K562 (cell line): ENCODE results near the gene KRTAP1-5. TPM values are rescaled to one million over a fixed set of nuclear protein-coding genes. Genes with fewer than 3 reads are reported as not detected.

Experiments used
- ATAC-seq: fragments of 200-7000 bp; cut with Tn5 transposase; 3 replicates; pipeline ENCODE4 v1.9.1; 2020; ENCODE audit warnings: moderate library complexity
- Bru-seq: library from RNA; stranded (reverse); fragments of 400-500 nt; gene quantifications from one replicate; lab custom pipeline; 2021; lab: Mats Ljungman, UMichigan
- BruChase-seq, 2 experiments: library from RNA; stranded (reverse); fragments of 400-500 nt; gene quantifications; one replicate each; lab custom pipeline; 2021; lab: Mats Ljungman, UMichigan
- BruUV-seq: library from RNA; stranded (reverse); fragments of 400-500 nt; replicated peaks from 2 replicates; lab custom pipeline; 2021; lab: Mats Ljungman, UMichigan
- CTCF ChIA-PET: fragments of 300-600 bp; formaldehyde crosslinking; extraction: SDS; loops from one replicate; lab custom pipeline; 2021; ENCODE audit warnings: low intra/inter-chr PET ratio; lab: Yijun Ruan, JAX
- POLR2A ChIA-PET: fragments of 300-600, 350-650 bp; sonication (Branson Sonifier 250); formaldehyde crosslinking; extraction: SDS; loops from one replicate; lab custom pipeline; 2021; ENCODE audit warnings: antibody characterized with exemption, inconsistent platforms; lab: Yijun Ruan, JAX
- DNase-seq, 4 experiments: peaks; one replicate each; pipeline versions ENCODE4 v3.0.0 to v3.0.0-alpha.2; 2011 to 2018; ENCODE audit warnings: low spot score in 3 of 4, mixed read lengths in 3 of 4; ENCODE audit errors: extremely low read depth in 1 of 4
- FAIRE-seq: peaks from 2 replicates; lab custom pipeline; 2011; peaks lifted over from hg19 to GRCh38; lab: Jason Lieb, UNC
- H2AFZ ChIP-seq: 2 replicates; pipeline ENCODE4 v1.6.0; 2011; ENCODE audit warnings: low read depth, low read length, control low read depth, inconsistent platforms
- H3K27ac ChIP-seq: fragments of 200-600 bp; 3 replicates; pipeline ENCODE4 v1.8.0; 2011; ENCODE audit warnings: low read depth, mild to moderate bottlenecking, control low read depth, inconsistent platforms, low read length, moderate library complexity, mixed read lengths; ENCODE audit errors: extremely low read depth
- H3K27me3 ChIP-seq, 2 experiments: fragments of 300-600 bp in 1 of 2; 2 replicates in 1 of 2; 3 replicates in 1 of 2; pipeline versions ENCODE4 v1.6.0 to v1.8.0; 2011; ENCODE audit warnings: inconsistent platforms in 2 of 2, low read length in 2 of 2, mild to moderate bottlenecking in 1 of 2, mixed read lengths in 1 of 2, moderate library complexity in 1 of 2; ENCODE audit not compliant: control insufficient read depth in 2 of 2, insufficient read depth in 2 of 2
- H3K36me3 ChIP-seq: fragments of 300-600 bp; 3 replicates; pipeline ENCODE4 v1.8.0; 2011; ENCODE audit warnings: mild to moderate bottlenecking, low read length, inconsistent platforms; ENCODE audit not compliant: control insufficient read depth, insufficient read depth
- H3K4me1 ChIP-seq, 2 experiments: fragments of 200-600 bp in 1 of 2; replicated peaks in 1 of 2; 2 replicates in 1 of 2; 3 replicates in 1 of 2; pipeline versions ENCODE4 v1.5.1 to v1.8.0; 2011; ENCODE audit warnings: inconsistent platforms in 2 of 2, low read length in 2 of 2, mild to moderate bottlenecking in 1 of 2, mixed read lengths in 1 of 2, moderate library complexity in 1 of 2; ENCODE audit not compliant: control insufficient read depth in 2 of 2, insufficient read depth in 2 of 2
- H3K4me2 ChIP-seq: 2 replicates; pipeline ENCODE4 v1.6.1; 2011; ENCODE audit warnings: low read length, control low read depth, inconsistent platforms, mixed read lengths; ENCODE audit not compliant: insufficient read depth
- H3K4me3 ChIP-seq: fragments of 200-600 bp; sonication (generic), shearing (Covaris generic); 2 replicates; pipeline ENCODE4 v1.5.1; 2016; ENCODE audit warnings: control low read depth, inconsistent platforms
- H3K79me2 ChIP-seq: fragments of 200-600 bp; 3 replicates; pipeline ENCODE4 v1.8.0; 2011; ENCODE audit warnings: low read length, inconsistent platforms; ENCODE audit not compliant: control insufficient read depth, insufficient read depth
- H3K9ac ChIP-seq, 2 experiments: 2 replicates each; pipeline versions ENCODE4 v1.6.0 to v1.6.1; 2011; ENCODE audit warnings: low read depth in 2 of 2, low read length in 2 of 2, control low read depth in 1 of 2, inconsistent platforms in 1 of 2, mild to moderate bottlenecking in 1 of 2, mixed read lengths in 1 of 2; ENCODE audit not compliant: insufficient read depth in 1 of 2
- H3K9me1 ChIP-seq: one replicate; pipeline ENCODE4 v1.6.0; 2011; ENCODE audit warnings: inconsistent platforms, mild to moderate bottlenecking, low read length, moderate library complexity; ENCODE audit not compliant: control insufficient read depth, insufficient read depth
- H3K9me3 ChIP-seq: replicated peaks from 2 replicates; pipeline ENCODE4 v1.5.1; 2011; ENCODE audit warnings: low read depth, low read length, inconsistent platforms; ENCODE audit not compliant: control insufficient read depth, insufficient read depth
- H4K20me1 ChIP-seq: replicated peaks from 2 replicates; pipeline ENCODE4 v1.6.1; 2011; ENCODE audit warnings: low read length, inconsistent platforms, mixed read lengths; ENCODE audit not compliant: control insufficient read depth, insufficient read depth
- NR2F6 ChIP-seq: fragments of 450-650 bp; formaldehyde crosslinking; IDR thresholded peaks from 2 replicates; pipeline ENCODE4 v1.4.0; 2020; ENCODE audit warnings: mild to moderate bottlenecking
- TCF7L2 ChIP-seq: fragments of 150-350 bp; IDR thresholded peaks from 2 replicates; pipeline ENCODE4 v1.6.1; 2016; ENCODE audit warnings: low read depth, mild to moderate bottlenecking, low read length, moderate library complexity
- ZNF134 ChIP-seq: fragments of 250-450 bp; sonication (Bioruptor Pico); conservative IDR thresholded peaks from 2 replicates; pipeline ENCODE4 v1.4.0; 2020
- WGBS: fragments of 100-300 bp; shearing (Covaris generic); methylation state at CpG from one replicate; pipeline ENCODE4 v1.1.6; 2016; ENCODE audit warnings: low coverage, mixed read lengths; ENCODE audit not compliant: insufficient coverage; ENCODE audit errors: missing lambda C conversion rate; 5-methylcytosine and 5-hydroxymethylcytosine counted together
- in situ Hi-C: fragments of 300-500 bp; cut with MboI; formaldehyde crosslinking; loops from 4 replicates; pipeline ENCODE4 v1.15.0; 2018; ENCODE audit warnings: inconsistent platforms, mixed read lengths
- intact Hi-C: fragments of 100-400 bp; cut with micrococcal nuclease; formaldehyde crosslinking; loops from 2 replicates; pipeline ENCODE4 v1.14.2; 2022
- long read RNA-seq, 3 experiments: library from polyadenylated mRNA in 2 of 3; library from RNA in 1 of 3; unstranded in 2 of 3; stranded (forward) in 1 of 3; transcript quantifications; one replicate each; pipeline ENCODE4 v2.0.0, GENCODE V29; 2019 to 2022
- polyA minus RNA-seq, 3 experiments: library from RNA; depleted of rRNA, polyadenylated mRNA; stranded (reverse); fragments of >200 nt; gene quantifications; 2 replicates each; pipeline ENCODE4 v1.2.3, GENCODE V29; 2011
- polyA plus RNA-seq, 8 experiments: library from polyadenylated mRNA; depleted of rRNA in 4 of 8; stranded (reverse) in 5 of 8; unstranded in 3 of 8; fragments of >200 nt; fragmentation: Nextera tagmentation in 2 of 8; fragmentation: Illumina TruSeq in 1 of 8; extraction: Ambion mirVana in 2 of 8; extraction: Trizol in 1 of 8; gene quantifications; 2 replicates each; pipeline versions ENCODE4 v1.2.1 to v1.2.3, GENCODE V29; 2011 to 2014; ENCODE audit warnings: inconsistent platforms in 1 of 8, missing spikeins in 1 of 8
- total RNA-seq, 7 experiments: library from RNA; depleted of rRNA in 6 of 7; stranded (reverse); fragments of >200 nt in 6 of 7; fragmentation: Illumina TruSeq in 2 of 7; extraction: Trizol in 2 of 7; gene quantifications; 2 replicates each; pipeline versions ENCODE4 v1.2.1 to v1.2.3, GENCODE V29; 2011 to 2021; ENCODE audit warnings: low replicate concordance in 1 of 7
- TF ChIP-seq, protein P1 (sequence below), 2 experiments: fragments of 150-350 bp in 1 of 2; IDR thresholded peaks; 2 replicates each; pipeline ENCODE4 v1.6.1; 2012 to 2016; ENCODE audit warnings: low read depth in 2 of 2, low read length in 2 of 2, mild to moderate bottlenecking in 1 of 2, moderate library complexity in 1 of 2
- TF ChIP-seq, protein P2 (sequence below): IDR thresholded peaks from 2 replicates; pipeline ENCODE4 v1.6.1; 2012; ENCODE audit warnings: low read depth, low read length, improper control_type of control experiment, borderline replicate concordance
- TF ChIP-seq, protein P3 (sequence below): fragments of 150-350 bp; IDR thresholded peaks from 2 replicates; pipeline ENCODE4 v1.6.1; 2014; ENCODE audit warnings: low read depth, mild to moderate bottlenecking, low read length, borderline replicate concordance

Gene KRTAP1-5, protein sequence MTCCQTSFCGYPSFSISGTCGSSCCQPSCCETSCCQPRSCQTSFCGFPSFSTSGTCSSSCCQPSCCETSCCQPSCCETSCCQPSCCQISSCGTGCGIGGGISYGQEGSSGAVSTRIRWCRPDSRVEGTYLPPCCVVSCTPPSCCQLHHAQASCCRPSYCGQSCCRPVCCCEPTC
- total RNA-seq (2011; cell fraction: chromatin; rRNA removed; ENCODE audit: low replicate concordance), result not detected in 2 replicates
- not detected in 2 replicates for total RNA-seq (2011; cell fraction: nucleolus; rRNA removed)
- not detected in 2 replicates for total RNA-seq (2011; cell fraction: nucleoplasm; rRNA removed)
- total RNA-seq (2014; rRNA removed), result not detected in 2 replicates
- not detected in 2 replicates for total RNA-seq (2014; rRNA removed; fragmentation: Illumina TruSeq; extraction: Trizol)
- total RNA-seq (2015; rRNA removed; fragmentation: Illumina TruSeq; extraction: Trizol), result not detected in 2 replicates
- not detected in 2 replicates for total RNA-seq (2021)
- not detected in 2 replicates for polyA plus RNA-seq (2011; rRNA removed)
- polyA plus RNA-seq (2011; cell fraction: cytosol; rRNA removed), result not detected in 2 replicates
- not detected in 2 replicates for polyA plus RNA-seq (2011; cell fraction: nucleus; rRNA removed)
- not detected in 2 replicates for polyA plus RNA-seq (2012)
- not detected in 2 replicates for polyA plus RNA-seq (2014; fragmentation: Illumina TruSeq; extraction: Trizol)
- not detected for polyA plus RNA-seq (2014; fragmentation: Nextera tagmentation; extraction: Ambion mirVana)
- polyA plus RNA-seq (2014; rRNA removed), result not detected in 2 replicates
- polyA minus RNA-seq (2011; rRNA and poly(A)+ RNA removed), result not detected in 2 replicates
- not detected in 2 replicates for polyA minus RNA-seq (2011; cell fraction: cytosol; rRNA and poly(A)+ RNA removed)
- polyA minus RNA-seq (2011; cell fraction: nucleus; rRNA and poly(A)+ RNA removed), result not detected in 2 replicates
- not detected for Bru-seq, nascent RNA
- BruChase-seq, experiment 1, labeled RNA remaining after a 2-hour chase, result not detected
- BruChase-seq, experiment 2, labeled RNA remaining after a 6-hour chase, result not detected
- long read RNA-seq, experiment 1, result 0 reads
- long read RNA-seq, experiment 2, result 0 reads
- long read RNA-seq, experiment 3, result 0 reads

DNA sequence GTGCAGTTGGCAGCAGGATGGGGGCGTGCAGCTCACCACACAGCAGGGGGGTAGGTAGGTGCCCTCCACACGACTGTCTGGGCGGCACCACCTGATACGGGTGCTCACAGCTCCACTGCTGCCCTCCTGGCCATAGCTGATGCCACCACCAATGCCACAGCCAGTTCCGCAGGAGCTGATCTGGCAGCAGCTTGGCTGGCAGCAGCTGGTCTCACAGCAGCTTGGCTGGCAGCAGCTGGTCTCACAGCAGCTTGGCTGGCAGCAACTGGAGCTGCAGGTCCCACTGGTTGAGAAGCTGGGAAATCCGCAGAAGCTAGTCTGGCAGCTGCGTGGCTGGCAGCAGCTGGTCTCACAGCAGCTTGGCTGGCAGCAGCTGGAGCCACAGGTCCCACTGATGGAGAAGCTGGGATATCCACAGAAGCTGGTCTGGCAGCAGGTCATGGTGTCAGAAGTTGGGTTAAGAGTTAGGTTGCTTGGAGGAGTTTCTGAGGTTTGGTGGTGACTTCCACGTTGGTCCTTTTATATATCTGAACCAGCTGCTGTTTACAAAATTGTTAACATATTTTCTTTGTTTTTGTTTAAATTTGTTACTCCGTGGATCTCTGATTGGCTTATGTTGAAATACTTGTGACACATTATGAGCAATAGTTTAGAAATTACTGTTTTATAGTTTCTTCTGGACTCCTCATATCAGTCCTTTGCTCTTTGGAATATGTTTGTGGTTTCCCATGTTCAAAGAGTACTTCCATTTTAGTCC lies at the start of gene KRTAP1-5:
Gene KRTAP1-5 (minus strand): TSS at position 494 of the 757 bp plus-strand sequence. CDS start 53 bp downstream, at position 441.
- 0% methylated on average over 8 of the region's 9 CpGs for WGBS
- CTCF ChIA-PET, result no interaction called here
- TF ChIP-seq, protein P1, sequence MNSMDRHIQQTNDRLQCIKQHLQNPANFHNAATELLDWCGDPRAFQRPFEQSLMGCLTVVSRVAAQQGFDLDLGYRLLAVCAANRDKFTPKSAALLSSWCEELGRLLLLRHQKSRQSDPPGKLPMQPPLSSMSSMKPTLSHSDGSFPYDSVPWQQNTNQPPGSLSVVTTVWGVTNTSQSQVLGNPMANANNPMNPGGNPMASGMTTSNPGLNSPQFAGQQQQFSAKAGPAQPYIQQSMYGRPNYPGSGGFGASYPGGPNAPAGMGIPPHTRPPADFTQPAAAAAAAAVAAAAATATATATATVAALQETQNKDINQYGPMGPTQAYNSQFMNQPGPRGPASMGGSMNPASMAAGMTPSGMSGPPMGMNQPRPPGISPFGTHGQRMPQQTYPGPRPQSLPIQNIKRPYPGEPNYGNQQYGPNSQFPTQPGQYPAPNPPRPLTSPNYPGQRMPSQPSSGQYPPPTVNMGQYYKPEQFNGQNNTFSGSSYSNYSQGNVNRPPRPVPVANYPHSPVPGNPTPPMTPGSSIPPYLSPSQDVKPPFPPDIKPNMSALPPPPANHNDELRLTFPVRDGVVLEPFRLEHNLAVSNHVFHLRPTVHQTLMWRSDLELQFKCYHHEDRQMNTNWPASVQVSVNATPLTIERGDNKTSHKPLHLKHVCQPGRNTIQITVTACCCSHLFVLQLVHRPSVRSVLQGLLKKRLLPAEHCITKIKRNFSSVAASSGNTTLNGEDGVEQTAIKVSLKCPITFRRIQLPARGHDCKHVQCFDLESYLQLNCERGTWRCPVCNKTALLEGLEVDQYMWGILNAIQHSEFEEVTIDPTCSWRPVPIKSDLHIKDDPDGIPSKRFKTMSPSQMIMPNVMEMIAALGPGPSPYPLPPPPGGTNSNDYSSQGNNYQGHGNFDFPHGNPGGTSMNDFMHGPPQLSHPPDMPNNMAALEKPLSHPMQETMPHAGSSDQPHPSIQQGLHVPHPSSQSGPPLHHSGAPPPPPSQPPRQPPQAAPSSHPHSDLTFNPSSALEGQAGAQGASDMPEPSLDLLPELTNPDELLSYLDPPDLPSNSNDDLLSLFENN (IDR thresholded peaks at IDR 0.05; ENCODE audit: low read depth in 2 of 2, low read length in 2 of 2), result no peak
- TF ChIP-seq, protein P2, sequence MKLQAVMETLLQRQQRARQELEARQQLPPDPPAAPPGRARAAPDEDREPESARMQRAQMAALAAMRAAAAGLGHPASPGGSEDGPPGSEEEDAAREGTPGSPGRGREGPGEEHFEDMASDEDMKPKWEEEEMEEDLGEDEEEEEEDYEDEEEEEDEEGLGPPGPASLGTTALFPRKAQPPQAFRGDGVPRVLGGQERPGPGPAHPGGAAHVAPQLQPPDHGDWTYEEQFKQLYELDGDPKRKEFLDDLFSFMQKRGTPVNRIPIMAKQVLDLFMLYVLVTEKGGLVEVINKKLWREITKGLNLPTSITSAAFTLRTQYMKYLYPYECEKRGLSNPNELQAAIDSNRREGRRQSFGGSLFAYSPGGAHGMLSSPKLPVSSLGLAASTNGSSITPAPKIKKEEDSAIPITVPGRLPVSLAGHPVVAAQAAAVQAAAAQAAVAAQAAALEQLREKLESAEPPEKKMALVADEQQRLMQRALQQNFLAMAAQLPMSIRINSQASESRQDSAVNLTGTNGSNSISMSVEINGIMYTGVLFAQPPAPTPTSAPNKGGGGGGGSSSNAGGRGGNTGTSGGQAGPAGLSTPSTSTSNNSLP, result no peak
- TF ChIP-seq TCF7L2 (no peak), ZNF134 (no peak), NR2F6 (CRISPR knock-in tag) (no peak)
- TF ChIP-seq, protein P3, sequence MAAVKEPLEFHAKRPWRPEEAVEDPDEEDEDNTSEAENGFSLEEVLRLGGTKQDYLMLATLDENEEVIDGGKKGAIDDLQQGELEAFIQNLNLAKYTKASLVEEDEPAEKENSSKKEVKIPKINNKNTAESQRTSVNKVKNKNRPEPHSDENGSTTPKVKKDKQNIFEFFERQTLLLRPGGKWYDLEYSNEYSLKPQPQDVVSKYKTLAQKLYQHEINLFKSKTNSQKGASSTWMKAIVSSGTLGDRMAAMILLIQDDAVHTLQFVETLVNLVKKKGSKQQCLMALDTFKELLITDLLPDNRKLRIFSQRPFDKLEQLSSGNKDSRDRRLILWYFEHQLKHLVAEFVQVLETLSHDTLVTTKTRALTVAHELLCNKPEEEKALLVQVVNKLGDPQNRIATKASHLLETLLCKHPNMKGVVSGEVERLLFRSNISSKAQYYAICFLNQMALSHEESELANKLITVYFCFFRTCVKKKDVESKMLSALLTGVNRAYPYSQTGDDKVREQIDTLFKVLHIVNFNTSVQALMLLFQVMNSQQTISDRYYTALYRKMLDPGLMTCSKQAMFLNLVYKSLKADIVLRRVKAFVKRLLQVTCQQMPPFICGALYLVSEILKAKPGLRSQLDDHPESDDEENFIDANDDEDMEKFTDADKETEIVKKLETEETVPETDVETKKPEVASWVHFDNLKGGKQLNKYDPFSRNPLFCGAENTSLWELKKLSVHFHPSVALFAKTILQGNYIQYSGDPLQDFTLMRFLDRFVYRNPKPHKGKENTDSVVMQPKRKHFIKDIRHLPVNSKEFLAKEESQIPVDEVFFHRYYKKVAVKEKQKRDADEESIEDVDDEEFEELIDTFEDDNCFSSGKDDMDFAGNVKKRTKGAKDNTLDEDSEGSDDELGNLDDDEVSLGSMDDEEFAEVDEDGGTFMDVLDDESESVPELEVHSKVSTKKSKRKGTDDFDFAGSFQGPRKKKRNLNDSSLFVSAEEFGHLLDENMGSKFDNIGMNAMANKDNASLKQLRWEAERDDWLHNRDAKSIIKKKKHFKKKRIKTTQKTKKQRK, result no peak

More for the DNA sequence above, at the start of gene KRTAP1-5:
- no peak for ATAC-seq
- no peak within 1 kb of the TSS for H3K4me2 ChIP-seq
- no peak for DNase-seq
- no peaks in the 10 kb centered on the region for H3K79me2 ChIP-seq
- no peak within 1 kb of the TSS for H3K4me3 ChIP-seq
- POLR2A ChIA-PET, result no interaction called here
- no peaks in the 10 kb centered on the region for H4K20me1 ChIP-seq
- H3K9me1 ChIP-seq, result no peaks in the 10 kb centered on the region
- no peak within 1 kb of the TSS for H2AFZ ChIP-seq
- H3K36me3 ChIP-seq, result no peaks in the 10 kb centered on the region
- H3K9me3 ChIP-seq, result no peaks in the 10 kb centered on the region
- peaks cover 0 to 4% of the 10 kb centered on the region in 2 experiments; a peak in 1 of 5 replicates for H3K4me1 ChIP-seq
- in situ Hi-C loops, result no loop called here
- FAIRE-seq, result no peak
- no peak within 1 kb of the TSS for H3K27ac ChIP-seq
- intact Hi-C loops, result no loop called here
- H3K27me3 ChIP-seq, result peaks cover 0 to 15% of the 10 kb centered on the region in 2 experiments; a peak in 2 of 5 replicates
- no TSS peak for BruUV-seq
- H3K9ac ChIP-seq, result no peak within 1 kb of the TSS
